Ovary (tissue), 9 donors: ENCODE data around the gene ELL2. TPM values are rescaled to one million over a fixed set of nuclear protein-coding genes. Genes with fewer than 3 reads are reported as not detected.

Experiments
- DNase-seq, 5 donors: peaks; one replicate each; pipeline ENCODE4 v3.0.0-alpha.2; 2019 to 2020
- H3K27ac ChIP-seq, 2 donors: fragments of 200-600 bp; one replicate each; pipeline versions ENCODE4 v1.5.1 to v1.8.0; 2019 to 2022
- H3K27me3 ChIP-seq: fragments of 200-600 bp; one replicate; pipeline ENCODE4 v1.8.0; 2022
- H3K36me3 ChIP-seq: fragments of 200-600 bp; sonication (generic); one replicate; pipeline ENCODE4 v1.5.1; 2019
- H3K4me1 ChIP-seq: one replicate; pipeline ENCODE4 v1.8.1; 2013; ENCODE audit warnings: mild to moderate bottlenecking, moderate library complexity; ENCODE audit not compliant: insufficient read depth
- H3K4me3 ChIP-seq: fragments of 200-600 bp; sonication (generic); one replicate; pipeline ENCODE4 v1.5.1; 2017
- H3K9me3 ChIP-seq, 2 donors: fragments of 200-600 bp in 1 of 2; sonication (generic) in 1 of 2; one replicate each; pipeline versions ENCODE4 v1.5.1 to v1.8.1; 2013 to 2019; ENCODE audit warnings: mild to moderate bottlenecking in 1 of 2, moderate library complexity in 1 of 2
- EP300 ChIP-seq: sonication (generic); formaldehyde crosslinking; IDR thresholded peaks from one replicate; pipeline ENCODE4 v1.6.1; 2017; ENCODE audit warnings: antibody characterized with exemption
- POLR2A ChIP-seq: fragments of 450-650 bp; IDR thresholded peaks from one replicate; pipeline ENCODE4 v1.6.1; 2017; ENCODE audit warnings: antibody characterized with exemption, mild to moderate bottlenecking, moderate library complexity
- WGBS, 3 donors: extraction: QIAGEN DNeasy Blood & Tissue Kit in 1 of 3; methylation state at CpG; one replicate each; pipeline versions ENCODE4 v1.1.5 to v1.1.7; 2013 to 2017; 5-methylcytosine and 5-hydroxymethylcytosine counted together
- intact Hi-C, 4 donors: fragments of 100-400 bp; cut with DNase I; formaldehyde crosslinking; loops; one replicate each; pipeline versions ENCODE4 v1.11.0 to v1.15.1; 2022 to 2023
- polyA plus RNA-seq, 2 donors: library from polyadenylated mRNA; stranded (reverse); fragments of 200-250 nt in 1 of 2; fragments of 350-450 nt in 1 of 2; fragmentation: Illumina TruSeq in 1 of 2; extraction: RNeasy Lipid Tissue Mini Kit (QIAGEN cat#74804) in 1 of 2; gene quantifications; one replicate each; pipeline ENCODE4 v1.2.3, GENCODE V29; 2013 to 2014
- total RNA-seq, 7 donors: library from RNA; depleted of rRNA in 2 of 7; stranded (reverse); fragments of >200 nt in 2 of 7; fragmentation: NEBNext Ultra II Directional in 3 of 7; extraction: Animal tissue kit (Norgen Biotek cat#: 25700) in 3 of 7; gene quantifications; one replicate each; pipeline versions ENCODE4 v1.1.0 to v1.2.4, GENCODE V29; 2016 to 2023
- TF ChIP-seq, protein P1 (sequence below), 3 donors: fragments of 450-650 bp in 2 of 3; fragments of 200-600 bp in 1 of 3; IDR thresholded peaks; one replicate each; pipeline versions ENCODE4 v1.5.1 to v1.8.0; 2016 to 2022; ENCODE audit warnings: antibody characterized with exemption in 3 of 3, mild to moderate bottlenecking in 1 of 3
- donor health status: DM: no; HTN: no; CAD: no; lungs with moderate emphysema.
- donor health status: DM: no; HTN: no; CAD: no.
- donor health status: Bipolar disorder and iron deficiency.
- donor health status: DM: yes; HTN: yes; CAD: no.
- donor health status: DM: no; HTN: no; CAD: no.
- donor health status: DM: yes; HTN: yes; CAD: no.

ELL2 gene
- total and polyA plus RNA-seq, 9 donors = 7.2 to 73.2 (median 25.1) TPM

- DNase-seq = no peak
- no peaks in the 10 kb centered on the region for H3K4me1 ChIP-seq
- WGBS, 3 donors = 92 to 95% (median 95%) methylated on average over 3 of the region's 3 CpGs
- TF ChIP-seq, protein P1, sequence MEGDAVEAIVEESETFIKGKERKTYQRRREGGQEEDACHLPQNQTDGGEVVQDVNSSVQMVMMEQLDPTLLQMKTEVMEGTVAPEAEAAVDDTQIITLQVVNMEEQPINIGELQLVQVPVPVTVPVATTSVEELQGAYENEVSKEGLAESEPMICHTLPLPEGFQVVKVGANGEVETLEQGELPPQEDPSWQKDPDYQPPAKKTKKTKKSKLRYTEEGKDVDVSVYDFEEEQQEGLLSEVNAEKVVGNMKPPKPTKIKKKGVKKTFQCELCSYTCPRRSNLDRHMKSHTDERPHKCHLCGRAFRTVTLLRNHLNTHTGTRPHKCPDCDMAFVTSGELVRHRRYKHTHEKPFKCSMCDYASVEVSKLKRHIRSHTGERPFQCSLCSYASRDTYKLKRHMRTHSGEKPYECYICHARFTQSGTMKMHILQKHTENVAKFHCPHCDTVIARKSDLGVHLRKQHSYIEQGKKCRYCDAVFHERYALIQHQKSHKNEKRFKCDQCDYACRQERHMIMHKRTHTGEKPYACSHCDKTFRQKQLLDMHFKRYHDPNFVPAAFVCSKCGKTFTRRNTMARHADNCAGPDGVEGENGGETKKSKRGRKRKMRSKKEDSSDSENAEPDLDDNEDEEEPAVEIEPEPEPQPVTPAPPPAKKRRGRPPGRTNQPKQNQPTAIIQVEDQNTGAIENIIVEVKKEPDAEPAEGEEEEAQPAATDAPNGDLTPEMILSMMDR (IDR thresholded peaks at IDR 0.05) = no peak
- TF ChIP-seq POLR2A = no peak
- H3K4me3 ChIP-seq = no peak overlapping the region
- no peaks in the 10 kb centered on the region for H3K36me3 ChIP-seq
- no peak overlapping the region for H3K27ac ChIP-seq
- H3K9me3 ChIP-seq = no peaks in the 10 kb centered on the region
- intact Hi-C loops = no loop called here
- H3K27me3 ChIP-seq = no peaks in the 10 kb centered on the region
These were observed 44.6 kb upstream of the ELL2 start for GRCh38 chr5:96006291-96006690.

GRCh38 chr5:96004754-96005153 lies 43.1 kb upstream of the ELL2 start:
- no peak for DNase-seq
- Histone ChIP-seq H3K27ac (no peak overlapping the region), H3K36me3 (no peaks in the 10 kb centered on the region), H3K27me3 (no peaks in the 10 kb centered on the region), H3K9me3 (no peaks in the 10 kb centered on the region), H3K4me1 (no peaks in the 10 kb centered on the region), H3K4me3 (no peak overlapping the region)
- intact Hi-C loops = no loop called here
- TF ChIP-seq POLR2A = no peak
- TF ChIP-seq, protein P1 (IDR thresholded peaks at IDR 0.05) = no peak
- 77 to 91% (median 90%) methylated on average over 1 of the region's 1 CpG for WGBS, 3 donors

- no peaks in the 10 kb centered on the region for H3K9me3 ChIP-seq
- no peaks in the 10 kb centered on the region for H3K36me3 ChIP-seq
These were observed 42.4 kb upstream of the ELL2 start for GRCh38 chr5:96004087-96004486.

DNA sequence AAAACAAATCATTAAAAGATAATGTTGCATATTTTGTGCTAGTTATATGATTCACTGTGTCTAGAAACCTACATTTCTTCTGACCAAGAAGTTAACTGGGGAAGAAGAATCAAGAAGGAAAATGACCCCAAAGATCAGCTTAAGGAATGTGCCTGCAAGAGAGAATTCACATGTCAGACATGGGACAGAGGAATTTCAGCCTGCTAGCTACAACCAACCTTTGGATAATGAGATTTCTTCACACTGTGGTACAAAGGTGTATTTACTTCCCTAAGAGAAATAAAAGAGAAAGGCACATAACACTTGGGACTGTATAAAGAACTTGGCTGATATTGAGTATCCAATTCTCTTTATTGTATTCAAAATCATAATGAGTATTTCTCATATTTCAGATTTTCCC lies 39.6 kb upstream of the ELL2 start:
- intact Hi-C loops = no loop called here
- TF ChIP-seq POLR2A (no peak), EP300 (no peak)
- TF ChIP-seq, protein P1 (IDR thresholded peaks at IDR 0.05) = no peak
- H3K36me3 ChIP-seq = no peaks in the 10 kb centered on the region
- no peak for DNase-seq
- H3K4me1 ChIP-seq = no peaks in the 10 kb centered on the region
- no peak overlapping the region for H3K27ac ChIP-seq
- H3K4me3 ChIP-seq = no peak overlapping the region
- no peaks in the 10 kb centered on the region for H3K27me3 ChIP-seq
- no peaks in the 10 kb centered on the region for H3K9me3 ChIP-seq

More at GRCh38 chr5:96004087-96004486, 42.4 kb upstream of the ELL2 start:
- no peak for DNase-seq
- Histone ChIP-seq H3K4me1 (no peaks in the 10 kb centered on the region), H3K27ac (no peak overlapping the region), H3K27me3 (no peaks in the 10 kb centered on the region), H3K4me3 (no peak overlapping the region)
- intact Hi-C loops = no loop called here
- TF ChIP-seq POLR2A (no peak), EP300 (no peak)
- TF ChIP-seq, protein P1 (IDR thresholded peaks at IDR 0.05) = no peak

GRCh38 chr5:96000308-96000707 lies 38.7 kb upstream of the ELL2 start:
- TF ChIP-seq, protein P1 (IDR thresholded peaks at IDR 0.05) = no peak
- TF ChIP-seq EP300 (no peak), POLR2A (no peak)
- H3K36me3 ChIP-seq = no peaks in the 10 kb centered on the region
- no peaks in the 10 kb centered on the region for H3K9me3 ChIP-seq
- intact Hi-C loops = no loop called here
- H3K27me3 ChIP-seq = no peaks in the 10 kb centered on the region
- 95 to 98% (median 97%) methylated on average over 3 of the region's 3 CpGs for WGBS, 3 donors
- no peaks in the 10 kb centered on the region for H3K4me1 ChIP-seq
- no peak for DNase-seq
- H3K27ac ChIP-seq = no peak overlapping the region
- H3K4me3 ChIP-seq = no peak overlapping the region
